ENCODE results near the gene DAB2IP. TPM values are rescaled to one million over a fixed set of nuclear protein-coding genes. Genes with fewer than 3 reads are reported as not detected.

DAB2IP gene
- total RNA-seq, 6 donors from 2014 or later: 61.8 to 98.0 (median 77.2) TPM

DNA sequence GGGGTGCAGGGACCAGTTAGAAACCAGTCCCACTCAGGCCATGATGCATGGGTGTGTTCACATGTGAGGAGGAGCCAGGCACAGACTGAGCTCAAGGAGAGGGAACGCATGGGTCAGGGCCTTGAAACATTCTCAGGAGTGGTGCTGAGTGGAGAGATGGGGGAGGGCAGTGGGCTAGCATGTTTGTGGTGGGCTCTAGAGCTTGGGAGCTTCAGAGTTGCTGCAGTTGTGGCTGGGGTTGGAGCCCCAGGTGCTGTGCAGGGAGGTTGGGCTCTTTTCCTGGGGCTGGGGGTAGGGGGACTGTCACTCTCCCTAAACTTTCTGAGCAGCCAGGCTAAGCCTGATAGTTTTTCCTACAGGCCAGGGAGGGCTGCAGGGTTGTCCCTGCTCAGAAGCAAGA, 95.4 kb downstream of the DAB2IP start:
- 35 to 71% methylated on average over 1 of the region's 1 CpG for WGBS, 2 donors
- peak overlapping the region in 2 of 4 donors; percentile 20 to 59 for H3K27ac ChIP-seq
- H3K4me1 ChIP-seq: peaks cover 58 to 77% (median 66%) of the 10 kb centered on the region in 4 donors

DNA sequence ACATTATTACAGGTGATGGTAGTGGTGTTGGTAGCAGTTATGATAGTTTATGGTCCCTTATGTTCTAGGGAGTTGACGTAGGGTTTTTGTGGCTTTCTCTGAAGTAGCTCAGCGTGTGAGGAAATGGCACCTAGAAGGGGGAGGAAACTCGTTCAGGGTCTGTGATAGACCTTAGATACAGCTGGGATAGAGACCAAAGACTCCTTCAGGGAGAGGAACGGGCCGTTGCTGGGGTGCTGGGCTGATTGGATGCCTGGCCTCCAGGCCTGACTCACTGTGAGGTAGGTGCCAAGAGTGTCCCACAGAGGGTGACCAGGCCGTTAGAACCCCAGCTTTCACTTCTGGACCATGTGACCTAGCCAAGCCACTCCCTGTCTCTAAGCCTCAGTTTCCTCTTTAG, 96.6 kb downstream of the DAB2IP start:
- WGBS, 2 donors: 58 to 69% methylated on average over 3 to 6 of the region's 6 CpGs
- TF ChIP-seq, protein P1, sequence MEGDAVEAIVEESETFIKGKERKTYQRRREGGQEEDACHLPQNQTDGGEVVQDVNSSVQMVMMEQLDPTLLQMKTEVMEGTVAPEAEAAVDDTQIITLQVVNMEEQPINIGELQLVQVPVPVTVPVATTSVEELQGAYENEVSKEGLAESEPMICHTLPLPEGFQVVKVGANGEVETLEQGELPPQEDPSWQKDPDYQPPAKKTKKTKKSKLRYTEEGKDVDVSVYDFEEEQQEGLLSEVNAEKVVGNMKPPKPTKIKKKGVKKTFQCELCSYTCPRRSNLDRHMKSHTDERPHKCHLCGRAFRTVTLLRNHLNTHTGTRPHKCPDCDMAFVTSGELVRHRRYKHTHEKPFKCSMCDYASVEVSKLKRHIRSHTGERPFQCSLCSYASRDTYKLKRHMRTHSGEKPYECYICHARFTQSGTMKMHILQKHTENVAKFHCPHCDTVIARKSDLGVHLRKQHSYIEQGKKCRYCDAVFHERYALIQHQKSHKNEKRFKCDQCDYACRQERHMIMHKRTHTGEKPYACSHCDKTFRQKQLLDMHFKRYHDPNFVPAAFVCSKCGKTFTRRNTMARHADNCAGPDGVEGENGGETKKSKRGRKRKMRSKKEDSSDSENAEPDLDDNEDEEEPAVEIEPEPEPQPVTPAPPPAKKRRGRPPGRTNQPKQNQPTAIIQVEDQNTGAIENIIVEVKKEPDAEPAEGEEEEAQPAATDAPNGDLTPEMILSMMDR (IDR thresholded peaks at IDR 0.05): no peak
- TF ChIP-seq POLR2A (IDR thresholded peaks at IDR 0.05) (no peak), EP300 (IDR thresholded peaks at IDR 0.05) (no peak), POLR2AphosphoS5 (IDR thresholded peaks at IDR 0.05) (no peak)
- Histone ChIP-seq H3K9me3 (no peaks in the 10 kb centered on the region), H3K27ac (peak overlapping the region in 3 of 4 donors; percentile 4 to 45 (median 41)), H3K27me3 (no peaks in the 10 kb centered on the region), H3K4me3 (no peak overlapping the region), H3K4me1 (peaks cover 51 to 77% (median 66%) of the 10 kb centered on the region in 4 donors), H3K36me3 (peaks cover 0 to 9% (median 0%) of the 10 kb centered on the region in 4 donors)
- no peak for DNase-seq
- no peak for ATAC-seq (ENCODE audit: low FRiP score in 2 of 2)

More for the DNA sequence above, 95.4 kb downstream of the DAB2IP start:
- Histone ChIP-seq H3K36me3 (peaks cover 0 to 9% (median 0%) of the 10 kb centered on the region in 4 donors), H3K9me3 (no peaks in the 10 kb centered on the region), H3K27me3 (no peaks in the 10 kb centered on the region), H3K4me3 (no peak overlapping the region)
- ATAC-seq (ENCODE audit: low FRiP score in 2 of 2) (no peak), DNase-seq (no peak)
- TF ChIP-seq POLR2A (IDR thresholded peaks at IDR 0.05) (no peak), EP300 (IDR thresholded peaks at IDR 0.05) (no peak), POLR2AphosphoS5 (IDR thresholded peaks at IDR 0.05) (no peak)
- TF ChIP-seq, protein P1 (IDR thresholded peaks at IDR 0.05): no peak

DNA sequence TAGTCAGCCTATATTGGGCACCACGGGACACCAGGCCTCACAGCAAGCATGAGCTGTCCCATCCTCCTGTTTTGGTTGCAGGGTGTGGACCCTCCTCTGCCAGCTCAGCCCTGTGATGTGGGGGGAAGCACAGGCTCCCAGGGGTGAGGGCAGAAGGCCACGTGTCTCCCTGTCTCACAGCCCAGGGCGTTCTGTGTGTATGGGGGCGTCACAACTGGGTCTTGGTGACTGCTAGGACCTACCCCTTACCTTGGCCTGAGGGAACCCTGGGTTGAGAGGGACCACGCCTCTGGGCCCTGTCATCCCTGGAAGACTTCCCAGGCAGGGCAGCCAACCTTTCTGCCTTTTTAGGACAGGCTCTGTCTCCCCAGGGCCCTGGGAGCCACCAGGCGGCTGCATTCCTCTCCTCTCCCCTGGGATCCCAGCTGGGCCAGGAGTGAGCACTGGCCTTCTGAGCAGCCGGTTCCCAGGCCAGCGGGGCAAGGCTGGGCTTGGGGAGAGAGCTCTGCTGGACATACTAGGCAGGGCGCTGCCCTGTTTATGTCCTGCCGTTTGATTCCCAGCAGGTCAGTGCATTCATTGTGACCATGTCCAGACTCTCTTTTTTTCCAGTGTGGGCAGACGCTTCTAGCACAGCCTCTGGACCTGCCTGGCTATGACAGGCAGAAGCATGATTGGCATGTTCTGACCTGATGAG, 97.4 kb downstream of the DAB2IP start:
- TF ChIP-seq POLR2AphosphoS5 (IDR thresholded peaks at IDR 0.05): no peak
- TF ChIP-seq EP300 (IDR thresholded peaks at IDR 0.05): no peak
- no peak for TF ChIP-seq POLR2A (IDR thresholded peaks at IDR 0.05)
- TF ChIP-seq, protein P1 (IDR thresholded peaks at IDR 0.05): no peak
- H3K4me3 ChIP-seq: no peak overlapping the region
- peaks cover 54 to 79% (median 71%) of the 10 kb centered on the region in 4 donors for H3K4me1 ChIP-seq
- ATAC-seq (ENCODE audit: low FRiP score in 2 of 2) (peak in 1 of 2 donors; percentile 2), DNase-seq (no peak)
- peak overlapping the region in 3 of 4 donors; percentile 4 to 45 (median 41) for H3K27ac ChIP-seq
- H3K9me3 ChIP-seq: no peaks in the 10 kb centered on the region
- H3K36me3 ChIP-seq: peaks cover 0 to 9% (median 0%) of the 10 kb centered on the region in 4 donors
- no peaks in the 10 kb centered on the region for H3K27me3 ChIP-seq
- 69 to 84% methylated on average over 3 to 10 of the region's 11 CpGs for WGBS, 2 donors

DNA sequence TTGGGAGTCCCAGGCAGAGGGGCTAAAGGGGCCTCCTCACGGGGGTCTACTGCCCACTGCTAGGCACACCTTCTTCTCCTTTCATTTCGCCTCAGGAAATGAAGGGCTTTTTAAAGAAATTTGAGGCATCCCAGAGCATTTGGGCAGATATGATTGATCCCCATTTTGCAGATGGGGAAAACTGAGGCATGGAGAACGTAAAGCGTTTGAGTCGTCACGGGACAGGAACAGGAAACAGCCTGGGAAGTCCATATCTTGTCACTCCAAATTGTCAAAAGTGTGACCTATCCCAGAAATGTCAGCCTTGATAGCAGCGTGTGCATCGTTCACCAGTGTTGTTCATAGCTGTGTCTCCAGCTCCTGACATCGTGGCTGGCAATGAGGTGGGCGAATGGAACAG, 98.2 kb downstream of the DAB2IP start:
- DNase-seq: no peak
- H3K9me3 ChIP-seq: no peaks in the 10 kb centered on the region
- H3K4me1 ChIP-seq: peaks cover 53 to 79% (median 72%) of the 10 kb centered on the region in 4 donors
- H3K36me3 ChIP-seq: peaks cover 0 to 9% (median 0%) of the 10 kb centered on the region in 4 donors
- ATAC-seq (ENCODE audit: low FRiP score in 2 of 2): no peak
- no peak overlapping the region for H3K4me3 ChIP-seq
- TF ChIP-seq, protein P1 (IDR thresholded peaks at IDR 0.05): no peak
- TF ChIP-seq EP300 (IDR thresholded peaks at IDR 0.05): no peak
- no peak for TF ChIP-seq POLR2AphosphoS5 (IDR thresholded peaks at IDR 0.05)
- no peak for TF ChIP-seq POLR2A (IDR thresholded peaks at IDR 0.05)
- no peaks in the 10 kb centered on the region for H3K27me3 ChIP-seq
- peak overlapping the region in 3 of 4 donors; percentile 4 to 45 (median 41) for H3K27ac ChIP-seq
- WGBS, 2 donors: 94 to 96% methylated on average over 9 to 10 of the region's 10 CpGs

All from upper lobe of left lung (tissue), 6 donors.